Caco-2 (cell line): ENCODE data around the gene PTPRN2. TPM values are rescaled to one million over a fixed set of nuclear protein-coding genes. Genes with fewer than 3 reads are reported as not detected.

ENCODE experiments used
- BruUV-seq: library from RNA; stranded (reverse); fragments of 400-500 nt; replicated peaks from 2 replicates; lab custom pipeline; 2021; lab: Mats Ljungman, UMichigan
- CTCF ChIA-PET: fragments of 300-600 bp; sonication (Branson Sonifier 250); formaldehyde crosslinking; loops from one replicate; lab custom pipeline; 2022; ENCODE audit warnings: antibody characterized with exemption; lab: Charles Lee
- POLR2A ChIA-PET: fragments of 300-600 bp; sonication (Branson Sonifier 250); formaldehyde crosslinking; loops from one replicate; lab custom pipeline; 2022; ENCODE audit warnings: antibody characterized with exemption; lab: Charles Lee
- DNase-seq, 2 experiments: peaks; one replicate each; pipeline versions ENCODE4 v3.0.0 to v3.0.0-alpha.2; 2020 to 2022
- H3K27me3 ChIP-seq: replicated peaks from 2 replicates; pipeline ENCODE4 v1.6.0; 2011; ENCODE audit warnings: low read length; ENCODE audit not compliant: control insufficient read depth, insufficient read depth
- H3K36me3 ChIP-seq: 2 replicates; pipeline ENCODE4 v1.5.1; 2011; ENCODE audit warnings: low read length; ENCODE audit not compliant: control insufficient read depth, insufficient read depth
- H3K4me1 ChIP-seq: fragments of 250-450 bp; sonication (Bioruptor Pico); 2 replicates; pipeline ENCODE4 v1.5.1; 2020; ENCODE audit warnings: mild to moderate bottlenecking
- H3K4me3 ChIP-seq: 2 replicates; pipeline ENCODE4 v1.5.1; 2011; ENCODE audit warnings: low read depth, mild to moderate bottlenecking, control low read depth, low read length
- H3K9me3 ChIP-seq: fragments of 250-450 bp; sonication (Bioruptor Pico); 2 replicates; pipeline ENCODE4 v1.5.1; 2020; ENCODE audit warnings: mild to moderate bottlenecking, moderate library complexity
- H3K27ac Mint-ChIP-seq: one replicate; pipeline ENCODE4 v1.8.0; 2022; ENCODE audit warnings: mixed read lengths; ENCODE audit not compliant: unreplicated experiment
- H3K27me3 Mint-ChIP-seq: one replicate; pipeline ENCODE4 v1.8.0; 2022; ENCODE audit warnings: mixed read lengths; ENCODE audit not compliant: insufficient read depth, unreplicated experiment
- H3K36me3 Mint-ChIP-seq: one replicate; pipeline ENCODE4 v1.8.0; 2022; ENCODE audit warnings: mild to moderate bottlenecking, mixed read lengths; ENCODE audit not compliant: insufficient read depth, unreplicated experiment
- H3K4me1 Mint-ChIP-seq: one replicate; pipeline ENCODE4 v1.8.0; 2022; ENCODE audit warnings: low read depth, mixed read lengths; ENCODE audit not compliant: unreplicated experiment
- H3K4me3 Mint-ChIP-seq: one replicate; pipeline ENCODE4 v1.8.0; 2022; ENCODE audit warnings: mild to moderate bottlenecking, moderate library complexity, mixed read lengths; ENCODE audit not compliant: unreplicated experiment
- H3K9me3 Mint-ChIP-seq: one replicate; pipeline ENCODE4 v1.8.0; 2022; ENCODE audit warnings: mixed read lengths; ENCODE audit not compliant: unreplicated experiment
- CTCF ChIP-seq, 2 experiments: fragments of 200-600 bp in 1 of 2; IDR thresholded peaks; 1 replicate in 1 of 2; 2 replicates in 1 of 2; pipeline versions ENCODE4 v1.5.1 to v1.8.0; 2011 to 2022; ENCODE audit warnings: antibody characterized with exemption in 1 of 2, control low read depth in 1 of 2, inconsistent platforms in 1 of 2, low read depth in 1 of 2, low read length in 1 of 2, mild to moderate bottlenecking in 1 of 2, moderate library complexity in 1 of 2; ENCODE audit not compliant: insufficient read depth in 1 of 2, severe bottlenecking in 1 of 2, unreplicated experiment in 1 of 2
- intact Hi-C: fragments of 100-400 bp; cut with micrococcal nuclease; formaldehyde crosslinking; loops from one replicate; pipeline ENCODE4 v1.10.0; 2022; ENCODE audit not compliant: unreplicated experiment
- total RNA-seq: library from RNA; stranded (reverse); gene quantifications from 2 replicates; pipeline ENCODE4 v1.2.3, GENCODE V29; 2022

Gene PTPRN2
- total RNA-seq, 1 experiment from 2014 or later, result 1.4 TPM

GRCh38 chr7:158367634-158367982 is 220.0 kb downstream of the PTPRN2 start:
- Histone ChIP-seq H3K4me3 (no peak overlapping the region), H3K9me3 (no peaks in the 10 kb centered on the region), H3K27me3 (no peaks in the 10 kb centered on the region), H3K4me1 (no peaks in the 10 kb centered on the region), H3K36me3 (no peaks in the 10 kb centered on the region)
- no peak for DNase-seq
- BruUV-seq, result no TSS peak
- intact Hi-C loops, result no loop called here
- peaks cover 5% of the 10 kb centered on the region for H3K36me3 Mint-ChIP-seq
- no peak overlapping the region for H3K4me3 Mint-ChIP-seq
- no peak for TF ChIP-seq CTCF (IDR thresholded peaks at IDR 0.05; ENCODE audit: insufficient read depth in 1 of 2, low read depth in 1 of 2, low read length in 1 of 2, severe bottlenecking in 1 of 2, unreplicated experiment in 1 of 2)
- POLR2A ChIA-PET, result no interaction called here
- H3K27me3 Mint-ChIP-seq, result no peaks in the 10 kb centered on the region
- H3K27ac Mint-ChIP-seq, result no peak overlapping the region
- H3K4me1 Mint-ChIP-seq, result no peaks in the 10 kb centered on the region
- CTCF ChIA-PET, result no interaction called here
- H3K9me3 Mint-ChIP-seq, result peaks cover 14% of the 10 kb centered on the region

GRCh38 chr7:158366916-158367633 is 220.5 kb downstream of the PTPRN2 start:
- ChIA-PET CTCF (no interaction called here), POLR2A (no interaction called here)
- intact Hi-C loops, result no loop called here
- Histone ChIP-seq H3K4me1 (no peaks in the 10 kb centered on the region), H3K36me3 (no peaks in the 10 kb centered on the region), H3K27me3 (no peaks in the 10 kb centered on the region), H3K4me3 (no peak overlapping the region), H3K9me3 (no peaks in the 10 kb centered on the region)
- H3K27ac Mint-ChIP-seq, result no peak overlapping the region
- peaks cover 14% of the 10 kb centered on the region for H3K9me3 Mint-ChIP-seq
- TF ChIP-seq CTCF (IDR thresholded peaks at IDR 0.05; ENCODE audit: insufficient read depth in 1 of 2, low read depth in 1 of 2, low read length in 1 of 2, severe bottlenecking in 1 of 2, unreplicated experiment in 1 of 2), result no peak
- peak in 1 of 2 experiments; percentile 15 for DNase-seq
- no peaks in the 10 kb centered on the region for H3K4me1 Mint-ChIP-seq
- H3K36me3 Mint-ChIP-seq, result peaks cover 6% of the 10 kb centered on the region
- BruUV-seq, result no TSS peak
- no peaks in the 10 kb centered on the region for H3K27me3 Mint-ChIP-seq
- no peak overlapping the region for H3K4me3 Mint-ChIP-seq

- H3K27me3 ChIP-seq, result no peaks in the 10 kb centered on the region
- intact Hi-C loops, result no loop called here
- no peak for TF ChIP-seq CTCF (IDR thresholded peaks at IDR 0.05; ENCODE audit: insufficient read depth in 1 of 2, low read depth in 1 of 2, low read length in 1 of 2, severe bottlenecking in 1 of 2, unreplicated experiment in 1 of 2)
- Mint-ChIP-seq H3K36me3 (peaks cover 10% of the 10 kb centered on the region), H3K4me1 (no peaks in the 10 kb centered on the region), H3K9me3 (peaks cover 14% of the 10 kb centered on the region), H3K4me3 (no peak overlapping the region), H3K27ac (no peak overlapping the region), H3K27me3 (no peaks in the 10 kb centered on the region)
- no peaks in the 10 kb centered on the region for H3K9me3 ChIP-seq
- no peaks in the 10 kb centered on the region for H3K4me1 ChIP-seq
- no peak overlapping the region for H3K4me3 ChIP-seq
- POLR2A ChIA-PET, result no interaction called here
- no peak for DNase-seq
- CTCF ChIA-PET, result no interaction called here
- BruUV-seq, result no TSS peak
- H3K36me3 ChIP-seq, result no peaks in the 10 kb centered on the region
Measured at GRCh38 chr7:158366346-158366745, 221.3 kb downstream of the PTPRN2 start.
